GM12878 (cell line): ENCODE measurements around the gene ABHD3. TPM values are rescaled to one million over a fixed set of nuclear protein-coding genes. Genes with fewer than 3 reads are reported as not detected.
"Not testable (repeated sequence)": the region's sequence is repeated elsewhere in the genome, so short reads cannot be mapped to it uniquely, and the experiment has no call there.

Experiments
- ATAC-seq: fragments of 200-7000 bp; cut with Tn5 transposase; 3 replicates; pipeline ENCODE4 v1.9.1; 2020; ENCODE audit warnings: mild to moderate bottlenecking, moderate library complexity
- BruUV-seq: library from RNA; stranded (reverse); fragments of 400-500 nt; replicated peaks from 2 replicates; lab custom pipeline; 2021; lab: Mats Ljungman, UMichigan
- CTCF ChIA-PET: fragments of 300-600 bp; sonication (Branson Sonifier 250); formaldehyde crosslinking; extraction: SDS; loops from one replicate; lab custom pipeline; 2021; ENCODE audit warnings: inconsistent platforms; lab: Yijun Ruan, JAX
- POLR2A ChIA-PET: fragments of 350-600 bp; formaldehyde crosslinking; extraction: SDS; loops from one replicate; lab custom pipeline; 2021; ENCODE audit warnings: inconsistent platforms; lab: Charles Lee
- RAD21 ChIA-PET: fragments of 300-600 bp; sonication (Branson Sonifier 250); formaldehyde crosslinking; loops from one replicate; lab custom pipeline; 2023; ENCODE audit warnings: antibody characterized with exemption; ENCODE audit not compliant: unreplicated experiment; lab: Charles Lee
- SMC1A ChIA-PET: fragments of 300-600 bp; sonication (Branson Sonifier 250); formaldehyde crosslinking; loops from one replicate; lab custom pipeline; 2023; ENCODE audit not compliant: unreplicated experiment, uncharacterized antibody; lab: Charles Lee
- DNase-seq: peaks from one replicate; pipeline ENCODE4 v3.0.0-alpha.2; 2011; ENCODE audit warnings: low read depth, low spot score
- FAIRE-seq: peaks from 3 replicates; lab custom pipeline; 2011; peaks lifted over from hg19 to GRCh38; lab: Jason Lieb, UNC
- H2AFZ ChIP-seq: 2 replicates; pipeline ENCODE4 v1.6.0; 2011; ENCODE audit warnings: low read depth, low read length, control low read depth; ENCODE audit not compliant: control insufficient read depth
- H3K27ac ChIP-seq: 2 replicates; pipeline ENCODE4 v1.5.1; 2011; ENCODE audit warnings: control low read depth; ENCODE audit not compliant: control insufficient read depth, insufficient read depth
- H3K27me3 ChIP-seq, 2 experiments: replicated peaks in 1 of 2; 2 replicates each; pipeline versions ENCODE4 v1.6.0 to v1.6.1; 2011; ENCODE audit warnings: low read length in 1 of 2; ENCODE audit not compliant: control insufficient read depth in 2 of 2, insufficient read depth in 2 of 2
- H3K36me3 ChIP-seq, 2 experiments: 2 replicates each; pipeline ENCODE4 v1.5.1; 2011; ENCODE audit warnings: low read length in 1 of 2; ENCODE audit not compliant: control insufficient read depth in 2 of 2, insufficient read depth in 2 of 2
- H3K4me1 ChIP-seq: 2 replicates; pipeline ENCODE4 v1.6.1; 2011; ENCODE audit warnings: mild to moderate bottlenecking, low read length, moderate library complexity, mixed read lengths; ENCODE audit not compliant: control insufficient read depth, insufficient read depth
- H3K4me2 ChIP-seq: 2 replicates; pipeline ENCODE4 v1.6.0; 2011; ENCODE audit warnings: control low read depth; ENCODE audit not compliant: control insufficient read depth, insufficient read depth
- H3K4me3 ChIP-seq: fragments of 200-600 bp; sonication (generic); 2 replicates; pipeline ENCODE4 v1.5.1; 2016
- H3K79me2 ChIP-seq: 2 replicates; pipeline ENCODE4 v1.6.0; 2011; ENCODE audit warnings: low read length; ENCODE audit not compliant: control insufficient read depth, insufficient read depth
- H3K9ac ChIP-seq: 2 replicates; pipeline ENCODE4 v1.8.0; 2011; ENCODE audit warnings: low read length, control low read depth, mixed read lengths; ENCODE audit not compliant: control insufficient read depth, insufficient read depth
- H3K9me3 ChIP-seq: replicated peaks from 3 replicates; pipeline ENCODE4 v1.5.1; 2011; ENCODE audit warnings: mild to moderate bottlenecking, low read length; ENCODE audit not compliant: control insufficient read depth, insufficient read depth
- H4K20me1 ChIP-seq: 2 replicates; pipeline ENCODE4 v1.6.0; 2011; ENCODE audit not compliant: control insufficient read depth, insufficient read depth
- BACH1 ChIP-seq: fragments of 450-650 bp; IDR thresholded peaks from 2 replicates; pipeline ENCODE4 v1.6.1; 2017; ENCODE audit warnings: mild to moderate bottlenecking, borderline replicate concordance
- FOXK2 ChIP-seq: fragments of 450-650 bp; IDR thresholded peaks from 2 replicates; pipeline ENCODE4 v1.6.1; 2017; ENCODE audit warnings: mild to moderate bottlenecking, moderate library complexity
- IKZF1 ChIP-seq: fragments of 450-650 bp; conservative IDR thresholded peaks from 2 replicates; pipeline ENCODE4 v1.6.1; 2017; ENCODE audit warnings: antibody characterized with exemption, mild to moderate bottlenecking
- IRF3 ChIP-seq: fragments of 450-650 bp; IDR thresholded peaks from 2 replicates; pipeline ENCODE4 v1.6.1; 2014; ENCODE audit warnings: mild to moderate bottlenecking
- NRF1 ChIP-seq: conservative IDR thresholded peaks from 2 replicates; pipeline ENCODE4 v1.6.1; 2011; ENCODE audit warnings: mild to moderate bottlenecking, low read depth, low read length, improper control_type of control experiment
- RAD21 ChIP-seq: IDR thresholded peaks from 2 replicates; pipeline ENCODE4 v1.6.1; 2011; ENCODE audit warnings: mild to moderate bottlenecking, low read depth, low read length, moderate library complexity; ENCODE audit not compliant: insufficient read depth
- STAT1 ChIP-seq: fragments of 450-650 bp; conservative IDR thresholded peaks from 2 replicates; pipeline ENCODE4 v1.6.1; 2014; ENCODE audit warnings: antibody characterized with exemption, mild to moderate bottlenecking
- ZBED1 ChIP-seq: IDR thresholded peaks from 2 replicates; pipeline ENCODE4 v1.6.1; 2016; ENCODE audit warnings: borderline replicate concordance
- WGBS: methylation state at CpG from one replicate; pipeline ENCODE4 v1.1.6; 2016; ENCODE audit warnings: low lambda C conversion rate; ENCODE audit not compliant: insufficient replicate concordance, insufficient coverage; ENCODE audit errors: missing lambda C conversion rate; 5-methylcytosine and 5-hydroxymethylcytosine counted together
- in situ Hi-C: fragments of 300-500 bp; cut with MboI; formaldehyde crosslinking; loops from 9 replicates; pipeline ENCODE4 v1.14.3; 2018; ENCODE audit warnings: mixed read lengths
- intact Hi-C: fragments of 100-400 bp; cut with micrococcal nuclease; formaldehyde crosslinking; loops from one replicate; pipeline ENCODE4 v1.14.2; 2022; ENCODE audit not compliant: unreplicated experiment
- polyA plus RNA-seq, 11 experiments: library from polyadenylated mRNA; depleted of rRNA in 4 of 11; unstranded in 6 of 11; stranded (reverse) in 5 of 11; fragments of >200 nt; fragmentation: Nextera tagmentation in 4 of 11; fragmentation: Illumina TruSeq in 1 of 11; extraction: Ambion mirVana in 4 of 11; extraction: Trizol in 1 of 11; gene quantifications; 1 replicate in 1 of 11; 2 replicates in 10 of 11; pipeline versions ENCODE4 v1.2.1 to v1.2.3, GENCODE V29; 2011 to 2016; ENCODE audit warnings: inconsistent platforms in 2 of 11, missing spikeins in 2 of 11, low read depth in 1 of 11
- total RNA-seq, 4 experiments: library from RNA; depleted of rRNA in 3 of 4; stranded (reverse); fragments of >200 nt in 3 of 4; fragmentation: Illumina TruSeq in 1 of 4; extraction: Trizol in 1 of 4; gene quantifications; 2 replicates each; pipeline versions ENCODE4 v1.2.1 to v1.2.3, GENCODE V29; 2013 to 2021

Gene ABHD3
- total and polyA plus RNA-seq, 10 of the 15 experiments (the other 5 are each of a cell fraction or from before 2014, with no cell fraction given) = 4.9 to 49.8 (median 18.3) TPM

GRCh38 chr18:21736926-21737325 is 32.4 kb upstream of the ABHD3 start:
- BruUV-seq, H4K20me1 ChIP-seq, H3K4me3 ChIP-seq, in situ Hi-C loops, POLR2A ChIA-PET, FAIRE-seq, H3K4me2 ChIP-seq, H3K4me1 ChIP-seq, H3K27ac ChIP-seq, SMC1A ChIA-PET, ATAC-seq, H3K36me3 ChIP-seq, H3K27me3 ChIP-seq, H2AFZ ChIP-seq, H3K9ac ChIP-seq, DNase-seq, RAD21 ChIA-PET, intact Hi-C loops, H3K9me3 ChIP-seq: not testable (repeated sequence)
- CTCF ChIA-PET = interaction anchor here (1.0 kb wide), 1 partner anchor 9 kb away, joined by 3 read pairs; no protein-coding TSS in a partner anchor
- H3K79me2 ChIP-seq = peaks cover 12% of the 10 kb centered on the region
- WGBS = 59% methylated on average over 4 of the region's 4 CpGs

DNA sequence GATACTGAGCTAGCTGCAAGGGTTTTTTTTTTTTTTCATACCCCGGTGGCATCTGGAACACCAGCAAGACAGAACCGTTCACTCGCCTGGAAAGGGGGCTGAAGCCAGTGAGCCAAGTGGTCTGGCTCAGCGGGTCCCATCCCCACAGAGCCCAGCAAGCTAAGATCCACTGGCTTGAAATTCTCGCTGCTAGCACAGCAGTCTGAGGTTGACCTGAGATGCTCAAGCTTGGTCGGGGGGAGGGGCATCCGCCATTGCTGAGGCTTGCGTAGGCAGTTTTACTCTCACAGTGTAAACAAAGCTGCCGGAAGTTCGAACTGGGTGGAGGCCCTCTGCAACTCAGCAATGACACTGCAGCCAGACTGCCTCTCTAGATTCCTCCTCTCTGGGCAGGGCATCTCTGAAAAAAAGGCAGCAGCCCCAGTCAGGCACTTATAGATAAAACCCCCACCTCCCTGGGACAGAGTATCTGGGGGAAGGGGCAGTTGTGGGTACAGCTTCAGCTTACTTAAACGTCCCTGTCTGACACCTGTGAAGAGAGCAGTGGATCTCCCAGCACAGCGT is 31.0 kb upstream of the ABHD3 start:
- in situ Hi-C loops = no loop called here
- RAD21 ChIA-PET = no interaction called here
- Histone ChIP-seq H4K20me1 (no peaks in the 10 kb centered on the region), H3K36me3 (no peaks in the 10 kb centered on the region)
- BruUV-seq = no TSS peak
- TF ChIP-seq NRF1 (no peak), IKZF1 (no peak), IRF3 (no peak), ZBED1 (no peak), RAD21 (no peak), FOXK2 (no peak), STAT1 (no peak), BACH1 (no peak)
- TF ChIP-seq, all 136 proteins: peak for 0
- H3K4me1 ChIP-seq = no peaks in the 10 kb centered on the region
- 76% methylated on average over 12 of the region's 12 CpGs for WGBS
- ATAC-seq (no peak), DNase-seq (no peak), FAIRE-seq (no peak)
- H3K9me3 ChIP-seq = no peaks in the 10 kb centered on the region; the same call in 2 of the 3 replicates
- H3K79me2 ChIP-seq = no peaks in the 10 kb centered on the region
- no peaks in the 10 kb centered on the region for H3K27me3 ChIP-seq
- H3K27ac ChIP-seq = no peak overlapping the region
- intact Hi-C loops = no loop called here
- SMC1A ChIA-PET = no interaction called here
- no peak overlapping the region for H3K4me3 ChIP-seq
- H2AFZ ChIP-seq = no peak overlapping the region
- CTCF ChIA-PET = no interaction called here
- no peak overlapping the region for H3K9ac ChIP-seq
- no peak overlapping the region for H3K4me2 ChIP-seq
- POLR2A ChIA-PET = no interaction called here
